Measurements from ENCODE around the gene DNER.
"Not testable (repeated sequence)": the region's sequence is repeated elsewhere in the genome, so short reads cannot be mapped to it uniquely, and the experiment has no call there.

Gene DNER

DNA sequence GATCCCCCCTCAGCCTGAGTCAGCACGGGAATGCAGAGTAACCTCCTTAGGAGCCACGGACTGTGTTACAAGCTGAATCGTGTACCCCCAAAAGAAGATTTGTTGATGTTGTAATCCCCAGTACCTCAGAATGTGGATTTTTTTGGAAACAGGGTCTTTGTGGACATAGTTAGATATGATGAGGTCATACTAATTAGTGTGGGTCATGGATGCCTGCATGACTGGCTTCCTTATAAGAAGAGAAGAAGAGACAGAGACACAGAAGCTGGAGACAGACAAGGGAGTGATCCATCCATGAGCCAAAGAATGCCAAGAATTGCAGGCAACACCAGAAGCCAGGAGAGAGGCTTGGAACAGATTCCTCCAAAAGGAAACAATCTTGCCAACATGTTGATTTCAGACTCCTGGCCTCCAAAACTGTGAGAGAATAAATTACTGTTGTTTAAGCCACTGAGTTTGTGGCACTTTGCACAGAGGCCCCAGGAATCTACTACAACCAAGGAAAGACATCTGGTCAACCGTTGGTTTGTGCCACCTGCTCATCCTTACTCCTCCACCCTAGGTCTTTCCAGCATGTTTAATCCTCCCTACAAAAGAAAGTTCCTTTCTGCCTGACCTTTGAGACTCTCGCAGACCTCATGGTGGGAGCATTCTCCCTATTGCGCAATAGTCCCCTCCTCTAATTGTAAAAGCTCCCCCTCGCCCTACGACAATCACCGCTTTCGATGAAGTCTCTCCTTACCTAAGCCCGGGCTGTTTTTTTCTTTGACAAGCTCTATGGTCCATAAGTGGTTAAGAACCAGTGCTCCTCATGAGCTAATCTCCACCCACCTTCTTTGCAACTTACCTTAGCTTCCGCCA, 91.6 kb downstream of the DNER start:
- Histone ChIP-seq H3K36me3 (ENCODE audit: control insufficient read depth, insufficient read depth, low read length) (no peaks in the 10 kb centered on the region), H3K9me3 (ENCODE audit: control insufficient read depth, low read length) (no peaks in the 10 kb centered on the region)
- TF ChIP-seq, protein P1, sequence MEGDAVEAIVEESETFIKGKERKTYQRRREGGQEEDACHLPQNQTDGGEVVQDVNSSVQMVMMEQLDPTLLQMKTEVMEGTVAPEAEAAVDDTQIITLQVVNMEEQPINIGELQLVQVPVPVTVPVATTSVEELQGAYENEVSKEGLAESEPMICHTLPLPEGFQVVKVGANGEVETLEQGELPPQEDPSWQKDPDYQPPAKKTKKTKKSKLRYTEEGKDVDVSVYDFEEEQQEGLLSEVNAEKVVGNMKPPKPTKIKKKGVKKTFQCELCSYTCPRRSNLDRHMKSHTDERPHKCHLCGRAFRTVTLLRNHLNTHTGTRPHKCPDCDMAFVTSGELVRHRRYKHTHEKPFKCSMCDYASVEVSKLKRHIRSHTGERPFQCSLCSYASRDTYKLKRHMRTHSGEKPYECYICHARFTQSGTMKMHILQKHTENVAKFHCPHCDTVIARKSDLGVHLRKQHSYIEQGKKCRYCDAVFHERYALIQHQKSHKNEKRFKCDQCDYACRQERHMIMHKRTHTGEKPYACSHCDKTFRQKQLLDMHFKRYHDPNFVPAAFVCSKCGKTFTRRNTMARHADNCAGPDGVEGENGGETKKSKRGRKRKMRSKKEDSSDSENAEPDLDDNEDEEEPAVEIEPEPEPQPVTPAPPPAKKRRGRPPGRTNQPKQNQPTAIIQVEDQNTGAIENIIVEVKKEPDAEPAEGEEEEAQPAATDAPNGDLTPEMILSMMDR (IDR thresholded peaks at IDR 0.05): no peak

DNA sequence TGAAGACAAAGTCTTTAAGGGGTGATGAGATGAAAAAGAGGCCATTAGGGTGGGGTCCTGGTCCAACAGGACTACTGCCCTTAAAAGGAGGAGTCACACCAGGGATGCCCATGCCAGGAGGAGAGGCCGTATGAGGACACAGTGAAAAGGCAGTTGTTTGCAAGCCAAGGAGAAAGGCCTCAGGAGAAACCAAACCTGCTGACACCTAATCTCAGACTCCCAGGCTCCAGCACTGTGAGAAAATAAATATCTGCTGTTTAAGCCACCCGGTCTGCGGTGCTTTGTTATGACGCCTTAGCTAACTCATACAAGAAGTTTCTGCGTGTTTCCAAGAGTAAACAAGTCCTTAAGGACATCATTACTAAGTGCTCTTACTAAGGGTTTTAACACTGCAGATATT, 93.6 kb downstream of the DNER start:
- peaks cover 10% of the 10 kb centered on the region for H3K79me2 ChIP-seq
- no peak overlapping the region for H3K27ac ChIP-seq
- H3K4me2 ChIP-seq (ENCODE audit: low read length): no peak overlapping the region
- TF ChIP-seq, protein P1 (IDR thresholded peaks at IDR 0.05): no peak
- no peaks in the 10 kb centered on the region for H3K27me3 ChIP-seq (ENCODE audit: control insufficient read depth, insufficient read depth, low read length)
- H3K9ac ChIP-seq: no peak overlapping the region
- H3K4me3 ChIP-seq (ENCODE audit: low read depth, low read length): no peak overlapping the region
- H3K9me3 ChIP-seq (ENCODE audit: control insufficient read depth, low read length): no peaks in the 10 kb centered on the region
- no peaks in the 10 kb centered on the region for H3K4me1 ChIP-seq
- no peak overlapping the region for H2AFZ ChIP-seq
- no peaks in the 10 kb centered on the region for H3K36me3 ChIP-seq (ENCODE audit: control insufficient read depth, insufficient read depth, low read length)

More for the DNA sequence above, 91.6 kb downstream of the DNER start:
- peaks cover 10% of the 10 kb centered on the region for H3K79me2 ChIP-seq
- H2AFZ ChIP-seq: no peak overlapping the region
- H3K4me3 ChIP-seq (ENCODE audit: low read depth, low read length): no peak overlapping the region
- H3K9ac ChIP-seq: no peak overlapping the region
- no peaks in the 10 kb centered on the region for H3K4me1 ChIP-seq
- no peaks in the 10 kb centered on the region for H3K27me3 ChIP-seq (ENCODE audit: control insufficient read depth, insufficient read depth, low read length)
- H3K4me2 ChIP-seq (ENCODE audit: low read length): no peak overlapping the region
- no peak overlapping the region for H3K27ac ChIP-seq

DNA sequence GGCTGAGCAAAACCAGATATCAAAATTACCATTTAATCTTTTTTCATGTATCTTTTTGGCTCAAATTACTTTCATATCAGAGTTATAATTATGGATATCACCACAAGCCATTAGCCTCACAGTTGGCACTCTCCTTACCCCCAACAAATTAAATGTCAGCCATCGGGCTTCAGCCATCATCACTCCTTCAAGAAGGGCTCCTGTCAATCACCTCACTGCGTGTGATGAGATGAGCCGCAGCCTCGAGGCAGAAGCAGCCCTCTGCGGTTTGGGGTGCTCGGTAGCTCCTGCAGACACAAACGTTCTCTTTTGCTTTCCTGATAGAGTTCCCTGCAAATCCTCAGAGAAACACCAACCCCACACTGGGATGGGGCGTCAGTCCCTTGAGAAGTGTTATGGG, 94.1 kb downstream of the DNER start:
- Histone ChIP-seq H3K9me3 (ENCODE audit: control insufficient read depth, low read length) (no peaks in the 10 kb centered on the region), H3K27me3 (ENCODE audit: control insufficient read depth, insufficient read depth, low read length) (no peaks in the 10 kb centered on the region), H3K4me3 (ENCODE audit: low read depth, low read length) (no peak overlapping the region), H3K9ac (no peak overlapping the region), H3K27ac (no peak overlapping the region), H3K79me2 (peaks cover 10% of the 10 kb centered on the region), H3K4me2 (ENCODE audit: low read length) (no peak overlapping the region), H3K36me3 (ENCODE audit: control insufficient read depth, insufficient read depth, low read length) (no peaks in the 10 kb centered on the region), H3K4me1 (no peaks in the 10 kb centered on the region), H2AFZ (no peak overlapping the region)
- TF ChIP-seq, protein P1 (IDR thresholded peaks at IDR 0.05): no peak

DNA sequence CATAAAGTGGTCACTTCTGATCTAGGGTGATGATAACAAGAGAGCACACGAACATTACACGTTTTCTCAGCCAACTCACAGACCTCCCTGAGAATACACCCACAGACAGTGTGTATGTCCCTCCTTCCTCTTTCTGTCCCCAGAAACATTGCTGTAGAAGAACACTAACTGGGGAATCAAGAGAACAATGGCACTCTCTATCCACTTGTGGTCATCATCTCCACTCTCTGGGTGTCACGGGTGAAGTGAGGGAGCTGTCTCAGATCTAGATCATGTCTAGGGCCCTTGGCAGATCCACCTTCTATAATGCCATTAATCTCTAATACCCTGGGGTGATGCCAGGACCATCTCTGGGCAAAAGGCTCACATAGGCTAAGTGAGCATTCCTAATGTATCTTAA, 97.9 kb downstream of the DNER start:
- peaks cover 4% of the 10 kb centered on the region for H3K79me2 ChIP-seq

DNA sequence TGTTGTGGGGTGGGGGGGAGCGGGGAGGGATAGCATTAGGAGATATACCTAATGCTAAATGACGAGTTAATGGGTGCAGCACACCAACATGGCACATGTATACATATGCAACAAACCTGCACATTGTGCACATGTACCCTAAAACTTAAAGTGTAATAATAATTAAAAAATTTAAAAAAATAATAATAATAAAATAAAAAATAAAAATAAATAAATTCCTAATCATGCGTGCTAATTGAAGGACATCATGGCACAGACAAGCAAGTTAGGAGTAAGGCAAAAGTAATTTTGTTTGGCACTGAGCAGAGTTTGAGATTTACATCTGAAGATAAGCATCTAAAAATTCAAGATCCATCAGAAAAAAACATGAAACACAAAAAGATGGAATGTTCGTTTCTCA, 100.3 kb downstream of the DNER start:
- not testable (repeated sequence) for H3K79me2 ChIP-seq; H3K4me1 ChIP-seq; H3K4me2 ChIP-seq (ENCODE audit: low read length); H2AFZ ChIP-seq; H3K27me3 ChIP-seq (ENCODE audit: control insufficient read depth, insufficient read depth, low read length); H3K9ac ChIP-seq; H3K4me3 ChIP-seq (ENCODE audit: low read depth, low read length); H3K27ac ChIP-seq; H3K9me3 ChIP-seq (ENCODE audit: control insufficient read depth, low read length); H3K36me3 ChIP-seq (ENCODE audit: control insufficient read depth, insufficient read depth, low read length)

More for the DNA sequence above, 97.9 kb downstream of the DNER start:
- no peaks in the 10 kb centered on the region for H3K9me3 ChIP-seq (ENCODE audit: control insufficient read depth, low read length)
- no peak overlapping the region for H3K9ac ChIP-seq
- no peak overlapping the region for H3K27ac ChIP-seq
- TF ChIP-seq, protein P1 (IDR thresholded peaks at IDR 0.05): no peak
- no peak overlapping the region for H2AFZ ChIP-seq
- no peaks in the 10 kb centered on the region for H3K27me3 ChIP-seq (ENCODE audit: control insufficient read depth, insufficient read depth, low read length)
- H3K4me2 ChIP-seq (ENCODE audit: low read length): no peak overlapping the region
- no peak overlapping the region for H3K4me3 ChIP-seq (ENCODE audit: low read depth, low read length)
- H3K36me3 ChIP-seq (ENCODE audit: control insufficient read depth, insufficient read depth, low read length): no peaks in the 10 kb centered on the region
- no peaks in the 10 kb centered on the region for H3K4me1 ChIP-seq
